Natural killer cell (primary cell): ENCODE results near the gene CDC42BPA. TPM values are rescaled to one million over a fixed set of nuclear protein-coding genes. Genes with fewer than 3 reads are reported as not detected.

Experiments used
- ATAC-seq, 3 donors: fragments of 150-1000 bp in 2 of 3; fragments of 200-7000 bp in 1 of 3; cut with Tn5 transposase; 1 replicate in 1 of 3; 2 replicates in 2 of 3; pipeline ENCODE4 v1.10.0; 2021; ENCODE audit warnings: mild to moderate bottlenecking in 2 of 3, moderate library complexity in 2 of 3
- DNase-seq, 2 donors: peaks; one replicate each; pipeline versions ENCODE4 v3.0.0 to v3.0.0-alpha.2; 2013 to 2021; ENCODE audit warnings: mixed read lengths in 1 of 2
- H3K27ac ChIP-seq: one replicate; pipeline ENCODE4 v1.5.1; 2013; ENCODE audit warnings: mild to moderate bottlenecking, low read length
- H3K27me3 ChIP-seq: one replicate; pipeline ENCODE4 v1.6.1; 2013; ENCODE audit warnings: low read length; ENCODE audit not compliant: control insufficient read depth, insufficient read depth
- H3K36me3 ChIP-seq: one replicate; pipeline ENCODE4 v1.6.1; 2013; ENCODE audit warnings: low read length; ENCODE audit not compliant: control insufficient read depth, insufficient read depth
- H3K4me1 ChIP-seq: one replicate; pipeline ENCODE4 v1.6.1; 2013; ENCODE audit warnings: low read length; ENCODE audit not compliant: control insufficient read depth, insufficient read depth
- H3K4me3 ChIP-seq: one replicate; pipeline ENCODE4 v1.5.1; 2013; ENCODE audit warnings: low read length
- H3K9me3 ChIP-seq: one replicate; pipeline ENCODE4 v1.6.1; 2013; ENCODE audit warnings: low read length; ENCODE audit not compliant: control insufficient read depth, insufficient read depth
- H3K27ac Mint-ChIP-seq, 2 donors: one replicate each; pipeline ENCODE4 v1.8.0; 2022; ENCODE audit warnings: mild to moderate bottlenecking in 2 of 2, mixed read lengths in 2 of 2, moderate library complexity in 1 of 2
- H3K27me3 Mint-ChIP-seq, 2 donors: one replicate each; pipeline ENCODE4 v1.8.0; 2022; ENCODE audit warnings: low read depth in 2 of 2, mixed read lengths in 2 of 2
- H3K36me3 Mint-ChIP-seq: one replicate; pipeline ENCODE4 v1.8.0; 2022; ENCODE audit warnings: mixed read lengths
- H3K4me1 Mint-ChIP-seq, 2 donors: one replicate each; pipeline ENCODE4 v1.8.0; 2022; ENCODE audit warnings: mixed read lengths in 2 of 2
- H3K4me3 Mint-ChIP-seq: one replicate; pipeline ENCODE4 v1.8.0; 2022; ENCODE audit warnings: mild to moderate bottlenecking, moderate library complexity, mixed read lengths
- H3K9me3 Mint-ChIP-seq, 2 donors: one replicate each; pipeline ENCODE4 v1.8.0; 2022; ENCODE audit warnings: mixed read lengths in 2 of 2
- WGBS: methylation state at CpG from one replicate; pipeline ENCODE4 v1.1.7; 2013; ENCODE audit warnings: missing lambda C conversion rate; ENCODE audit not compliant: insufficient coverage; 5-methylcytosine and 5-hydroxymethylcytosine counted together
- intact Hi-C: fragments of 100-400 bp; cut with micrococcal nuclease; formaldehyde crosslinking; loops from one replicate; pipeline ENCODE4 v1.14.2; 2022
- total RNA-seq, 4 donors: library from RNA; stranded (reverse); fragments of 120-200 nt in 1 of 4; gene quantifications; one replicate each; pipeline versions ENCODE4 v1.2.3 to v1.2.4, GENCODE V29; 2013 to 2022
- TF ChIP-seq, protein P1 (sequence below): fragments of 200-600 bp; IDR thresholded peaks from one replicate; pipeline ENCODE4 v1.8.0; 2022; ENCODE audit warnings: antibody characterized with exemption

Gene CDC42BPA
- total RNA-seq, 3 donors from 2014 or later (not counting 1 experiment from before 2014, with no cell fraction given): 0.14 to 2.4 (median 0.77) TPM

GRCh38 chr1:227328405-227329019 lies 10.2 kb upstream of the CDC42BPA start:
- WGBS: 88% methylated on average over 5 of the region's 6 CpGs
- Histone ChIP-seq H3K9me3 (no peaks in the 10 kb centered on the region), H3K4me3 (no peak overlapping the region), H3K4me1 (no peaks in the 10 kb centered on the region), H3K27ac (no peak overlapping the region), H3K27me3 (no peaks in the 10 kb centered on the region), H3K36me3 (no peaks in the 10 kb centered on the region)
- Mint-ChIP-seq H3K9me3 (no peaks in the 10 kb centered on the region), H3K27ac (no peak overlapping the region), H3K27me3 (peaks cover 8 to 18% of the 10 kb centered on the region in 2 donors), H3K4me1 (no peaks in the 10 kb centered on the region), H3K36me3 (peaks cover 4% of the 10 kb centered on the region), H3K4me3 (no peak overlapping the region)
- no peak for ATAC-seq
- TF ChIP-seq, protein P1, sequence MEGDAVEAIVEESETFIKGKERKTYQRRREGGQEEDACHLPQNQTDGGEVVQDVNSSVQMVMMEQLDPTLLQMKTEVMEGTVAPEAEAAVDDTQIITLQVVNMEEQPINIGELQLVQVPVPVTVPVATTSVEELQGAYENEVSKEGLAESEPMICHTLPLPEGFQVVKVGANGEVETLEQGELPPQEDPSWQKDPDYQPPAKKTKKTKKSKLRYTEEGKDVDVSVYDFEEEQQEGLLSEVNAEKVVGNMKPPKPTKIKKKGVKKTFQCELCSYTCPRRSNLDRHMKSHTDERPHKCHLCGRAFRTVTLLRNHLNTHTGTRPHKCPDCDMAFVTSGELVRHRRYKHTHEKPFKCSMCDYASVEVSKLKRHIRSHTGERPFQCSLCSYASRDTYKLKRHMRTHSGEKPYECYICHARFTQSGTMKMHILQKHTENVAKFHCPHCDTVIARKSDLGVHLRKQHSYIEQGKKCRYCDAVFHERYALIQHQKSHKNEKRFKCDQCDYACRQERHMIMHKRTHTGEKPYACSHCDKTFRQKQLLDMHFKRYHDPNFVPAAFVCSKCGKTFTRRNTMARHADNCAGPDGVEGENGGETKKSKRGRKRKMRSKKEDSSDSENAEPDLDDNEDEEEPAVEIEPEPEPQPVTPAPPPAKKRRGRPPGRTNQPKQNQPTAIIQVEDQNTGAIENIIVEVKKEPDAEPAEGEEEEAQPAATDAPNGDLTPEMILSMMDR: no peak
- intact Hi-C loops: no loop called here
- DNase-seq: no peak

- TF ChIP-seq, protein P1: no peak
- H3K4me1 Mint-ChIP-seq: no peaks in the 10 kb centered on the region
- H3K4me3 Mint-ChIP-seq: no peak overlapping the region
- H3K4me3 ChIP-seq: no peak overlapping the region
- H3K27me3 ChIP-seq: peaks cover 8% of the 10 kb centered on the region
- DNase-seq (no peak), ATAC-seq (no peak)
- no peaks in the 10 kb centered on the region for H3K9me3 Mint-ChIP-seq
- intact Hi-C loops: no loop called here
- H3K27me3 Mint-ChIP-seq: peaks cover 22 to 28% of the 10 kb centered on the region in 2 donors
- no peaks in the 10 kb centered on the region for H3K36me3 ChIP-seq
- no peaks in the 10 kb centered on the region for H3K36me3 Mint-ChIP-seq
- H3K27ac ChIP-seq: no peak overlapping the region
- H3K4me1 ChIP-seq: no peaks in the 10 kb centered on the region
- H3K27ac Mint-ChIP-seq: no peak overlapping the region
- H3K9me3 ChIP-seq: no peaks in the 10 kb centered on the region
- WGBS: 100% methylated on average over 3 of the region's 3 CpGs
Observed at GRCh38 chr1:227325156-227325555, 6.9 kb upstream of the CDC42BPA start.

DNA sequence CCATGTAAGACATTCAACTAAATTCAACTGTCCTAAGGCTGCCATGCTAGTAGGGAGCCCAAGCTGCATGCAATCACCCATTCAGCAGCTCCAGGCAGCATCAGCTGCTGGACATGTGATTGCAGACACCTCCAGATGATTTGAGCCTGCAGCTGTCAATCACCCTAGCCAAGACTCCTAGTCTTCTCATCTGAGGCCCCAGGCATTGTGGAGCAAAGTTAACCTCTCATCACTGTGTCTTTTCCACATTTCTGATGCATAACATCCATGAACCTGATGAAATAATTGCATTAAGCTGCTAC lies 5.6 kb upstream of the CDC42BPA start:
- Histone ChIP-seq H3K4me1 (peaks cover 3% of the 10 kb centered on the region), H3K4me3 (no peak overlapping the region), H3K36me3 (no peaks in the 10 kb centered on the region), H3K9me3 (no peaks in the 10 kb centered on the region), H3K27ac (no peak overlapping the region), H3K27me3 (peaks cover 14% of the 10 kb centered on the region)
- no peak for DNase-seq
- H3K4me3 Mint-ChIP-seq: no peak overlapping the region
- H3K27ac Mint-ChIP-seq: no peak overlapping the region
- no peak for ATAC-seq
- H3K36me3 Mint-ChIP-seq: no peaks in the 10 kb centered on the region
- intact Hi-C loops: no loop called here
- no peaks in the 10 kb centered on the region for H3K9me3 Mint-ChIP-seq
- peaks cover 29 to 40% of the 10 kb centered on the region in 2 donors for H3K27me3 Mint-ChIP-seq
- no peaks in the 10 kb centered on the region for H3K4me1 Mint-ChIP-seq
- TF ChIP-seq, protein P1: no peak
